A549 (cell line): ENCODE results near the gene UNC5C.
A peak's percentile ranks its signal among the peaks of the same experiment; 100 is the strongest.

Experiments
- ELK1 ChIP-seq: fragments of 150-350 bp; IDR thresholded peaks from 2 replicates; pipeline ENCODE4 v1.6.1; 2014; ENCODE audit warnings: low read depth, mild to moderate bottlenecking, low read length
- GATA3 ChIP-seq: IDR thresholded peaks from 2 replicates; pipeline ENCODE4 v1.6.1; 2012; ENCODE audit warnings: borderline replicate concordance
- MAZ ChIP-seq: fragments of 150-350 bp; IDR thresholded peaks from 2 replicates; pipeline ENCODE4 v1.6.1; 2014; ENCODE audit warnings: antibody characterized with exemption, low read depth, low read length, borderline replicate concordance
- TP53 ChIP-seq: fragments of 250-450 bp; sonication (Bioruptor Pico); IDR thresholded peaks from 2 replicates; pipeline ENCODE4 v1.5.0; 2021; ENCODE audit warnings: mild to moderate bottlenecking, moderate library complexity
- TF ChIP-seq, protein P1 (sequence below): fragments of >200 bp; sonication (Bioruptor Twin); formaldehyde crosslinking; IDR thresholded peaks from 3 replicates; pipeline ENCODE4 v1.5.1; 2016

- TF ChIP-seq, protein P1, sequence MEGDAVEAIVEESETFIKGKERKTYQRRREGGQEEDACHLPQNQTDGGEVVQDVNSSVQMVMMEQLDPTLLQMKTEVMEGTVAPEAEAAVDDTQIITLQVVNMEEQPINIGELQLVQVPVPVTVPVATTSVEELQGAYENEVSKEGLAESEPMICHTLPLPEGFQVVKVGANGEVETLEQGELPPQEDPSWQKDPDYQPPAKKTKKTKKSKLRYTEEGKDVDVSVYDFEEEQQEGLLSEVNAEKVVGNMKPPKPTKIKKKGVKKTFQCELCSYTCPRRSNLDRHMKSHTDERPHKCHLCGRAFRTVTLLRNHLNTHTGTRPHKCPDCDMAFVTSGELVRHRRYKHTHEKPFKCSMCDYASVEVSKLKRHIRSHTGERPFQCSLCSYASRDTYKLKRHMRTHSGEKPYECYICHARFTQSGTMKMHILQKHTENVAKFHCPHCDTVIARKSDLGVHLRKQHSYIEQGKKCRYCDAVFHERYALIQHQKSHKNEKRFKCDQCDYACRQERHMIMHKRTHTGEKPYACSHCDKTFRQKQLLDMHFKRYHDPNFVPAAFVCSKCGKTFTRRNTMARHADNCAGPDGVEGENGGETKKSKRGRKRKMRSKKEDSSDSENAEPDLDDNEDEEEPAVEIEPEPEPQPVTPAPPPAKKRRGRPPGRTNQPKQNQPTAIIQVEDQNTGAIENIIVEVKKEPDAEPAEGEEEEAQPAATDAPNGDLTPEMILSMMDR = peak; percentile 71
- no peak for TF ChIP-seq GATA3
- no peak for TF ChIP-seq MAZ
- no peak for TF ChIP-seq TP53 (CRISPR knock-in tag)
- no peak for TF ChIP-seq ELK1
These were observed 423.8 kb downstream of the UNC5C start for GRCh38 chr4:95124906-95125504.
